HG02970 (cell line): Measurements from ENCODE around the gene GBE1.

ENCODE experiments used
- ATAC-seq: cut with Tn5 transposase; IDR thresholded peaks from one replicate; pipeline ENCODE4 v1.9.1; 2021; ENCODE audit warnings: mild to moderate bottlenecking, moderate library complexity, moderate number of reproducible peaks; ENCODE audit not compliant: unreplicated experiment, low FRiP score

Gene GBE1

GRCh38 chr3:81643721-81644120 is 117.7 kb downstream of the GBE1 start:
- ATAC-seq, result no peak

DNA sequence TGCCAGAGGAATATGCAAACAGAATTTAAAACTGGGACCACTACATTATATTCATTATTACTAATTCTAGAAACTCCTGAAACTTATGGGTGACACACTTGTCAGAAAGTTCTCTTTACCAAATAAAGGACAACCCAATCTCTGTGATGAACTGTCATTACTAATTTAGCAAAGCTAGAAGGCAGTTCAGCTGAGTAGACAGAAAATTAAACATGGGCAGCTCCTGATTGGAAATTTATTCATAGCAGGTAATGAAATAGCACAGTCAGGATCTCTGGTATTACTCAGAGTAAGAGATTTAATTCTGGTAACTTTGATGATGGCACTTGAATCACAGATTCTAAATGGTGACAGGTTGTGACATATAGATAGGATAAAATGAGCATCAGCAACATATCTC is 123.0 kb downstream of the GBE1 start:
- ATAC-seq, result no peak

DNA sequence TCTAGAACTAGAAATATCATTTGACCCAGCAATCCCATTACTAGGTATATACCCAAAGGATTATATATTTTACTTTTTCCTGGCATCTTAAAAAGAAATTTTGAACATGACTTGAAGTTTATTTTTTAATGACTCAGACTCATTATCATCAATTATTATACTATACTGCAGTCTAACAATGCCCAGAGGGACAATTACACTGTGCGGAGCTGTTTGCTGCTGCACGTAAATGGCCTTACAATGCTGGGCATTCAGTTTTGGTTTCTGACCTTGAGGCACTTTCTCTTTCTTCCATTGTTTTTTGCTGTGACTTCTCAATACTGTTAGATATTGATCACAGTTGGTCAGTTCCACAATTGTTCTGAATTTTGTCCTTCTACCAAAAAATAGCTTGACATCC is 128.8 kb downstream of the GBE1 start:
- no peak for ATAC-seq

GRCh38 chr3:81624756-81625155 is 136.7 kb downstream of the GBE1 start:
- ATAC-seq, result no peak

DNA sequence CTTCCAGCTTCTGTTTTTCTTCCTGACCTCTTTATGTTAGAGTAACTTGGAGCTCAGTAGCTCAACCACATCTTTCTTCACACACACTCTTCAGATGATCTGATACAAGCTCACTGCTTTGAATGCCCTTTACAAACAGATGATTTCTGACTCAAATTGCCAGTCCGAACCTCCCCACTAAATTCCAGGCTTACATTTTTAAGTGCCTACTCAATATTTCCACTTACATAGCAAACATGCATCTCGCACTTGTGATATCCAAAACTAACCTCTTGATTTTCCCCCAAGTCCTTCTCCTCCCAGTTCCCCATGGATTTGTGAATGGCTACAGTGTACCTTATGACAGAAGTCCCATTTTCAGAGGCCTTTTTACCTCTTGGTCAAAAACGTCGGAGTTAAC is 139.1 kb downstream of the GBE1 start:
- no peak for ATAC-seq

DNA sequence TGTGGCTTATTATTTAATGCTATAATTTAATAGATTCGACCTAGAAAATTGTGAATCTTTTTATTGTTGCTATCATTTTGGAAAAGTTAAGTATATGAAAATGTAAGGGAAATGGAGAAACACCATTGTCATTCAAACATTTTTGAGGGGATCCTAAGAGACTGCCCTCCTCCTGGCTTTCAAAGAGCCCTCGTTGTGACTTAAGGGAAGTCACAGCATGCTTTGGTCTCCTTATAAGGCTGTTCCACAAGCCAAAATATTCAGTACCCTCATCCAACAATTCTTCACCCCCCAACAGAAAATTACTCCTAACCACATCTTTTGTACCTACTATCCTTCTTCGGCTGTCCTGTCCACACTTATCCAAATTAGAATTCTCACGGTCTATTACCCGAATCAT is 140.2 kb downstream of the GBE1 start:
- no peak for ATAC-seq

GRCh38 chr3:81620849-81621248 is 140.6 kb downstream of the GBE1 start:
- ATAC-seq, result no peak

- ATAC-seq, result no peak
Measured at GRCh38 chr3:81612768-81613167, 148.7 kb downstream of the GBE1 start.

DNA sequence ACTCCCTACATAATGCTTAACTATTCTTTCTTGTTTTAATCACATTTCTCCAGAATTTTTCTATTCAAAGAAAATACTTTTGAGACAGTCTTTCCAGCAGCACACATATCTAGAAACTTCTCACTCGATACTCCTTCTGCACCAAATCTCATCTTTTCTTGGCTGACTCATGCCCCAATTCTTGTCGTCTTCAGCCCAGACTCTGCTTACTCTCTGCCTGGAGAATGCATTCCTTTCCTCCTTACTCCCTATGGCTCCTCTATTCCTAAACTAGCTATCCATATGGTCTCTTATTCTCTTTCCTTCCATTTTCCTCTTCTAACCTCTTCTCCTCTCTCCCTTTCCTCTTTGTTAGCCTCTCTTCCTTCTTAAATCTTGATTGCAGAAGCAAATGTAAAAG is 158.7 kb downstream of the GBE1 start:
- ATAC-seq, result no peak

- no peak for ATAC-seq
Measured at GRCh38 chr3:81601707-81602305, 159.6 kb downstream of the GBE1 start.

DNA sequence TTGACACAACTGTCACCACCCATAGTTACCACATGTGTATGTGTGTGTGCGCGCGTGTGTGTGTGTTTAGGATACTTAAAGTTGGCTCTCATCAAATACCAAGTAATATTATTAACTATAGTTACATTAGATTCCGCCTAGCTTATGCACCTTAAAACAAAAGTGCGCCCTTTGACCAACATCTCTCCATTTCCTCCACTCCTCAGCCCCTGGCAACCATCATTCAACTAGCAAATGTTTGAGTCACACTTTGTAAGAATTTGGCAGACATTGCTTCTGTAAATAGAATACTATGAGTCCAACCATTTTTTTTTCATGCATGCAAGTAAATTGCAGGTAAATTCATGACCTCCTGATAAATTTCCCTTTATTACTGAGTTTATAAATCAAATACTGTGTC is 169.3 kb downstream of the GBE1 start:
- ATAC-seq, result no peak

DNA sequence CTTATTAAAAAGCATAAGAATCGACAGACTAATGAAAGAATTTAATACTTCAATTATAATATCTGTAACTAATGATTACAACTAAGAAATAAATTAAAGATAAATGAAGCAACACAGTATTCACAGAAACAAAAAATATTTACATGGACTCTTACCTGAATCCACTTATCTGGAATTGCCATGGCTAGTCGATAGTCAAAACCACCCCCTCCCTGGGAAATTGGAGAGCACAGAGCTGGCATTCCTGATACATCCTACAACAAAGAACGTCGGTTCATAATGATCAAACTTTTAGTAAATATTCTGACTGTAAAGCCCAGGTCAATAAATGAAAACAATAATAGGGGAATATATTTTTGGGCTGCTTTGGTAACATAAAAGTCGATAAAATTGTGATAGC is 175.5 kb downstream of the GBE1 start:
- ATAC-seq, result no peak

- no peak for ATAC-seq
Measured at GRCh38 chr3:81585056-81585455, 176.4 kb downstream of the GBE1 start.

- ATAC-seq, result no peak
Measured at GRCh38 chr3:81581966-81582599, 179.4 kb downstream of the GBE1 start.

GRCh38 chr3:81580355-81580754 is 181.1 kb downstream of the GBE1 start:
- ATAC-seq, result no peak

DNA sequence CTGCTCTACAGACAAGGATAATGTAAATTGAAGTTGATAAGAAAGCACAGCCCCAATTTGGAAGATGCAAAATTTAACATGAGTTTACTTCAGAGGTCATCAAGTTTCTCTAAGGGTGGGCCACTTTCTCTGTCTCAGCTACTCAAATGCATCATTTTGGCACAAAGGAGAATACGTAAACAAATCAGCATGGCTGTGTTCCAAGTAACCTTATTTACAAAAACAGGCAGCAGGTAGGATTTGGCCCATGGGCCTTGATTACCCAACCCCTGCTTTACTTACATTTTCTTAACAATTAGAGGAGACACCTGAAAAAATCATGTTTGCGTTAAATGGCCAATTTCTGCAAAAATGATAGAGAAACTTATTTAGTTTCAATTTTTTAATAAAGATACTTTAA is 181.7 kb downstream of the GBE1 start:
- no peak for ATAC-seq

DNA sequence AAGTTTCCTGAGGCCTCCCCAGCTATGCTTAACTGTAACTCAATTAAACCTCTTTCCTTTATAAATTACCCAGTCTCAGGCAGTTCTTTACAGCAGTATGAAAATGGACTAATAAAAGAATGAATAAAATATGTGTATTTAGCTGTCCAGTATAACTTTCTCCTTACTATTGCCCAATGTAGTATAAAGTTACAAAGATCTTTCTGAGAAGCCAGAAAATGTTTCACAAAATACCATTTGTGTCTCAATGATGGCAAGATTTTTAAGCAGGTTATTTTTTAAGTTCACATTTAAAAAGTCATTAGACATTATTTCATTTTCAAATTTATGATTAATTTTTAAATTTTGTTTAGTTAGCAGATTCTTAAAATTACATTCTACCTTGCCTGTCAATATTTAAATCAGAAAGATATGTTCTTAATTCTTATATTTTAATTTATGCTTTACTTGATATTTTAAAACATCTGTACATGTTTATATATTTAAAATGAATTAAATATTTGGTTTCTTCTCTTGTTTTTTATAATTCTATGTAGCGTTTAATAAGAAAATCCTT is 189.2 kb downstream of the GBE1 start:
- no peak for ATAC-seq

DNA sequence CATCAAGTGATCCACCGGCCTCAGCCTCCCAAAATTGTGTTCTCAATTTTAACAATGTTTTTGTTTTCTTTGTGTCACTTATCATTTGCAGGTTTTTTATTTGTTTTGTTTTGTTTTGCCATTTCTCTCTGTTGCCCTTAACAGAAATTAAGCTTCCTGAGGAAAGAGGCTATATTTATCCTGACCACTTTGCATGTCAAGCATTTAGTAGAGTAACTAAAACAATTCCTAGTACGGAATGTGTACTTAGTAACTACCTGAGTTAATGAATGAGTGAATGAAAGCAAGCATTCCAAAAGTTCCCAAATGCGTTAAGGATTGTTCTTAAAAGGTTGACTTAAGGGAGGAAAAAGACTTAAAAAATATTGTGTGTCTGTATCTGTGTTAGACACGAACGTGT is 193.1 kb downstream of the GBE1 start:
- no peak for ATAC-seq

- no peak for ATAC-seq
Measured at GRCh38 chr3:81565041-81565440, 196.4 kb downstream of the GBE1 start.

GRCh38 chr3:81558106-81558505 is 203.3 kb downstream of the GBE1 start:
- ATAC-seq, result no peak

DNA sequence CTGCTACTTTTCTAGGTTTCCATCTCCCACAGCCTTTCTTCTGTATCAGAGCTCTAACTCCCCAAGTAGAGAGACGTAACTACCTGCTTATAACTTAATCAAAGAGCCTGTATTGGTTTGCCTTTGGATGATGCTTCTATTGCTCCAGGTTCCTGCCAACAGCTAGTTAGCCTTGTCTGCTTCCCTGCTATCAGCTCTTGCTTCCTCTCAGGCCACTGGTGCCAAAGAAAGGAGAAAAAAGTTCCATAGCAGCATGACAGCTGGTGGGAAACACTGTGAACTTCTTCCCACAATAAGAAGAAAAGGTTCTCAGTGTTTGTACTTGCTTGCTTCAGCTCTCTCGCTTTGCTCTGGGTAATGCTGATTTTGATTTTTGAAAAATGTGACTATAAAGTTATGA is 206.6 kb downstream of the GBE1 start:
- ATAC-seq, result no peak

DNA sequence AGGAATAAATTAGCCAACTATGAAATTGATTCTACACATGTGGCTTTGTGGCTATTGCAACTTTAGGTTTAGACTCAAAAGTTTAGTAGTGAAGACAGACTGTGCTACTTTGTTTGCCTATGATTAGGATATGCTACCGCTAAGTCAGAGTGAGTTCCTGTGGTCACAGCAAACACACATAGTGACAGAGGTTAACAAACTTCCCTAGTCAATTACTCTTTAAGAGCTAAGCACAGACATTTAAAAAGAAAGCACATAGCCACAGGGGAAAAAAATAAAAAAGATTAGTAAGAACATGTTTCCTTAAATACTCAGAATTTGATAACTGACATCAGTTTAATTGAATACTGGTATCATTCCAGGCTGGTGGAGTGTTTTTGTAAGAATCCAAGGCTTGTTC is 207.1 kb downstream of the GBE1 start:
- no peak for ATAC-seq
